HepG2 (cell line): ENCODE data around the gene PGS1. TPM values are rescaled to one million over a fixed set of nuclear protein-coding genes. Genes with fewer than 3 reads are reported as not detected.

ENCODE experiments used
- AHR ChIP-seq: IDR thresholded peaks from 2 replicates; pipeline ENCODE4 v1.6.1; 2018; ENCODE audit warnings: missing genetic modification reagents, missing compliant biosample characterization
- FOXA3 ChIP-seq: IDR thresholded peaks from 2 replicates; pipeline ENCODE4 v1.6.1; 2016; ENCODE audit warnings: missing genetic modification reagents, missing compliant biosample characterization
- KDM6A ChIP-seq: IDR thresholded peaks from 2 replicates; pipeline ENCODE4 v1.6.1; 2016; ENCODE audit warnings: low read depth
- MIER3 ChIP-seq: IDR thresholded peaks from 2 replicates; pipeline ENCODE4 v1.6.1; 2016; ENCODE audit warnings: missing compliant biosample characterization, borderline replicate concordance
- NFE2 ChIP-seq: sonication (generic); formaldehyde crosslinking; IDR thresholded peaks from 2 replicates; pipeline ENCODE4 v1.4.0; 2020; ENCODE audit warnings: missing genetic modification reagents
- NR2F1 ChIP-seq, 2 experiments: fragments of 450-650 bp in 1 of 2; formaldehyde crosslinking in 1 of 2; IDR thresholded peaks; 2 replicates each; pipeline versions ENCODE4 v1.5.0 to v1.6.1; 2016 to 2020; ENCODE audit warnings: mild to moderate bottlenecking in 1 of 2, missing compliant biosample characterization in 1 of 2, missing genetic modification reagents in 1 of 2, moderate library complexity in 1 of 2
- SP1 ChIP-seq, 2 experiments: fragments of 450-650 bp in 1 of 2; sonication (generic) in 1 of 2; formaldehyde crosslinking in 1 of 2; IDR thresholded peaks; 2 replicates each; pipeline versions ENCODE4 v1.4.0 to v1.6.1; 2016 to 2020; ENCODE audit warnings: missing genetic modification reagents in 1 of 2
- ZBTB20 ChIP-seq: sonication (generic); formaldehyde crosslinking; IDR thresholded peaks from 2 replicates; pipeline ENCODE4 v1.8.1; 2023; ENCODE audit warnings: missing genetic modification reagents, low read depth, mild to moderate bottlenecking, borderline replicate concordance
- ZKSCAN8 ChIP-seq: IDR thresholded peaks from 2 replicates; pipeline ENCODE4 v1.6.1; 2016; ENCODE audit warnings: borderline replicate concordance, missing genetic modification reagents, missing compliant biosample characterization
- ZNF234 ChIP-seq: sonication (generic); formaldehyde crosslinking; conservative IDR thresholded peaks from 2 replicates; pipeline ENCODE4 v1.5.1; 2020; ENCODE audit warnings: mild to moderate bottlenecking, missing genetic modification reagents
- ZNF264 ChIP-seq: sonication (generic); formaldehyde crosslinking; IDR thresholded peaks from 2 replicates; pipeline ENCODE4 v1.4.0; 2020; ENCODE audit warnings: missing genetic modification reagents
- ZNF468 ChIP-seq: sonication (generic); formaldehyde crosslinking; IDR thresholded peaks from 2 replicates; pipeline ENCODE4 v1.8.0; 2022; ENCODE audit warnings: mild to moderate bottlenecking, moderate library complexity, missing genetic modification reagents
- ZNF7 ChIP-seq: IDR thresholded peaks from 2 replicates; pipeline ENCODE4 v1.6.1; 2016; ENCODE audit warnings: missing biosample characterization, missing genetic modification reagents
- ZNF737 ChIP-seq: sonication (generic); formaldehyde crosslinking; IDR thresholded peaks from 2 replicates; pipeline ENCODE4 v1.5.0; 2020; ENCODE audit warnings: missing genetic modification reagents, mild to moderate bottlenecking, borderline replicate concordance
- ZNF776 ChIP-seq: sonication (generic); formaldehyde crosslinking; IDR thresholded peaks from 2 replicates; pipeline ENCODE4 v1.4.0; 2020; ENCODE audit warnings: mild to moderate bottlenecking, missing genetic modification reagents
- ZSCAN30 ChIP-seq: sonication (generic); formaldehyde crosslinking; IDR thresholded peaks from 2 replicates; pipeline ENCODE4 v1.5.0; 2020; ENCODE audit warnings: mild to moderate bottlenecking, missing genetic modification reagents
- polyA plus RNA-seq, 8 experiments: library from polyadenylated mRNA; depleted of rRNA in 3 of 8; stranded (reverse) in 7 of 8; unstranded in 1 of 8; fragments of >200 nt; fragmentation: Illumina TruSeq in 4 of 8; extraction: Trizol in 4 of 8; gene quantifications; 2 replicates each; pipeline versions ENCODE4 v1.2.1 to v1.2.3, GENCODE V29; 2011 to 2016; ENCODE audit warnings: low read depth in 4 of 8, missing spikeins in 1 of 8, mixed read lengths in 1 of 8; ENCODE audit not compliant: insufficient read depth in 1 of 8
- total RNA-seq, 5 experiments: library from RNA; depleted of rRNA; stranded (reverse); fragments of >200 nt; fragmentation: Illumina TruSeq; extraction: Trizol; gene quantifications; 2 replicates each; pipeline ENCODE4 v1.2.3, GENCODE V29; 2016; ENCODE audit warnings: low read depth in 1 of 5
- TF ChIP-seq, protein P1 (sequence below): sonication (generic); formaldehyde crosslinking; IDR thresholded peaks from 2 replicates; pipeline ENCODE4 v1.4.0; 2020; ENCODE audit warnings: missing genetic modification reagents
- TF ChIP-seq, protein P2 (sequence below): sonication (generic); formaldehyde crosslinking; IDR thresholded peaks from 2 replicates; pipeline ENCODE4 v1.5.0; 2020; ENCODE audit warnings: missing genetic modification reagents
- TF ChIP-seq, protein P3 (sequence below): sonication (generic); formaldehyde crosslinking; IDR thresholded peaks from 2 replicates; pipeline ENCODE4 v1.5.0; 2020; ENCODE audit warnings: missing genetic modification reagents
- TF ChIP-seq, protein P4 (sequence below): sonication (generic); formaldehyde crosslinking; IDR thresholded peaks from 2 replicates; pipeline ENCODE4 v1.5.1; 2020; ENCODE audit warnings: mild to moderate bottlenecking, missing genetic modification reagents, borderline replicate concordance

The PGS1 gene
- total and polyA plus RNA-seq, 2 of the 13 experiments (the other 11 are each of a cell fraction or from before 2014, with no cell fraction given): 25.9 to 31.5 TPM

DNA sequence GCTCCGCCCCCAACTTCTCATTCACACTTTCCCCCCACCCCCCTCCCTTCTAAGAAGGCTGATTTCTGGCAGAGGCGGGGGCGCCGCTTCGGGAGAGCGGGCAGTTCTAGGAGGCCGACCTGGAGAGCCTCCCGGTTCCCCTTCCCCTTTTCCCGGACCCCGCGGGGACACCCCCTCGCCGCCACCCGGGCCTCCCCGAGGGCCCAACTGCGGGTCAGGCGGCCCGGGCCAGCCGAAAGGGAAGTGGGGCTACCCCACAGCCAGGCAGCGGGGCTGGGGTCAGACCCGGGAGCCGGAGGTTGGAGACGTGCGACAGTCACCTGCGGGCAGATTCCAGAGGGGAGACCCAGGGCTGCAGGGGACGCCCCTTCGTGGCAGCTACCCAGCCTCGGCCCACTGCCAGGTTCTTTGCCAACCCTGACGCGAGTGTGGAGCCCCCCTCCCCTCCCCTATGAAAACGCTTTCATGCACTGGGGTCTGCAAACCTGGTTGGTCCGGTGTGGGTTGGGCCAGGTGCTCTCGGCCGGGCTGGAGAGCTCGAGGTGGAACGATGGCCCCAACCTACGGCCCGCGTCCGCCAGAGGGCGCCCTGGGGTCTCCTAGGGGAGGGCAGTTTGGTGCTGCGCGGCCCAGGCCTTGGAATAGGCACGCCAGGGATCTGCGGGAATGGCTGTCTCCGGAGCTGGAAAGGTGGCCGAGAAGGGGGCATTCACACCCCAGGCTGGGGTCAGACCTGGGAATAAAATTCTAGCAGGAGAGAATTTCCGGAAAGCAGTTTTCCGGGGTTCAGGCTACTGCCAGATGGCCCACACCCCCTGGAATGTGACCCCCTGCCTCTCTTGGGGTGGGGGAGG lies 17.9 kb upstream of the PGS1 start (continued):
- TF ChIP-seq, protein P1, sequence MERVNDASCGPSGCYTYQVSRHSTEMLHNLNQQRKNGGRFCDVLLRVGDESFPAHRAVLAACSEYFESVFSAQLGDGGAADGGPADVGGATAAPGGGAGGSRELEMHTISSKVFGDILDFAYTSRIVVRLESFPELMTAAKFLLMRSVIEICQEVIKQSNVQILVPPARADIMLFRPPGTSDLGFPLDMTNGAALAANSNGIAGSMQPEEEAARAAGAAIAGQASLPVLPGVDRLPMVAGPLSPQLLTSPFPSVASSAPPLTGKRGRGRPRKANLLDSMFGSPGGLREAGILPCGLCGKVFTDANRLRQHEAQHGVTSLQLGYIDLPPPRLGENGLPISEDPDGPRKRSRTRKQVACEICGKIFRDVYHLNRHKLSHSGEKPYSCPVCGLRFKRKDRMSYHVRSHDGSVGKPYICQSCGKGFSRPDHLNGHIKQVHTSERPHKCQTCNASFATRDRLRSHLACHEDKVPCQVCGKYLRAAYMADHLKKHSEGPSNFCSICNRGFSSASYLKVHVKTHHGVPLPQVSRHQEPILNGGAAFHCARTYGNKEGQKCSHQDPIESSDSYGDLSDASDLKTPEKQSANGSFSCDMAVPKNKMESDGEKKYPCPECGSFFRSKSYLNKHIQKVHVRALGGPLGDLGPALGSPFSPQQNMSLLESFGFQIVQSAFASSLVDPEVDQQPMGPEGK (CRISPR knock-in tag): peak; percentile 89
- no peak for TF ChIP-seq ZNF737
- no peak for TF ChIP-seq ZNF264
- 0 out of 2 replicates have a peak, but pooled peaks have one; percentile 56 for TF ChIP-seq ZKSCAN8 (CRISPR knock-in tag)
- no peak for TF ChIP-seq ZNF234 (CRISPR knock-in tag)
- TF ChIP-seq, protein P2, sequence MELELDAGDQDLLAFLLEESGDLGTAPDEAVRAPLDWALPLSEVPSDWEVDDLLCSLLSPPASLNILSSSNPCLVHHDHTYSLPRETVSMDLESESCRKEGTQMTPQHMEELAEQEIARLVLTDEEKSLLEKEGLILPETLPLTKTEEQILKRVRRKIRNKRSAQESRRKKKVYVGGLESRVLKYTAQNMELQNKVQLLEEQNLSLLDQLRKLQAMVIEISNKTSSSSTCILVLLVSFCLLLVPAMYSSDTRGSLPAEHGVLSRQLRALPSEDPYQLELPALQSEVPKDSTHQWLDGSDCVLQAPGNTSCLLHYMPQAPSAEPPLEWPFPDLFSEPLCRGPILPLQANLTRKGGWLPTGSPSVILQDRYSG (CRISPR knock-in tag): no peak
- no peak for TF ChIP-seq NFE2 (CRISPR knock-in tag)
- no peak for TF ChIP-seq ZNF7 (CRISPR knock-in tag)
- no peak; the same call in 1 of the 2 replicates for TF ChIP-seq ZBTB20
- no peak for TF ChIP-seq ZNF776 (CRISPR knock-in tag)
- peak; percentile 52 for TF ChIP-seq FOXA3
- no peak for TF ChIP-seq NR2F1 (CRISPR knock-in tag; IDR thresholded peaks at IDR 0.05)
- peak; percentile 53; the same call in 1 of the 2 replicates for TF ChIP-seq AHR
- TF ChIP-seq SP1 (IDR thresholded peaks at IDR 0.05): no peak
- peak; percentile 38; the same call in 1 of the 2 replicates for TF ChIP-seq SP1 (CRISPR knock-in tag; IDR thresholded peaks at IDR 0.05)
- TF ChIP-seq ZSCAN30 (CRISPR knock-in tag): no peak; the same call in 1 of the 2 replicates
- TF ChIP-seq ZNF468 (CRISPR knock-in tag): no peak
- TF ChIP-seq MIER3 (CRISPR knock-in tag): 0 out of 2 replicates have a peak, but pooled peaks have one; percentile 31
- TF ChIP-seq KDM6A (CRISPR knock-in tag): no peak
- TF ChIP-seq, protein P3, sequence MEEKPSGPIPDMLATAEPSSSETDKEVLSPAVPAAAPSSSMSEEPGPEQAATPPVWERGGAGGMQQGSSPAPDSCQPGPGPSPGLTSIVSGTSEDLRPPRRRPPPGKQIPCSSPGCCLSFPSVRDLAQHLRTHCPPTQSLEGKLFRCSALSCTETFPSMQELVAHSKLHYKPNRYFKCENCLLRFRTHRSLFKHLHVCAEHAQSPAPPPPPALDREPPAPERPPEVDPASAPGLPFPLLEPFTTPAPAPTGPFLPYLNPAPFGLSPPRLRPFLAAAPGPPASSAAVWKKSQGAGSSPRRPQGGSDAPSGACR (CRISPR knock-in tag): 0 out of 2 replicates have a peak, but pooled peaks have one; percentile 57
- TF ChIP-seq, protein P4, sequence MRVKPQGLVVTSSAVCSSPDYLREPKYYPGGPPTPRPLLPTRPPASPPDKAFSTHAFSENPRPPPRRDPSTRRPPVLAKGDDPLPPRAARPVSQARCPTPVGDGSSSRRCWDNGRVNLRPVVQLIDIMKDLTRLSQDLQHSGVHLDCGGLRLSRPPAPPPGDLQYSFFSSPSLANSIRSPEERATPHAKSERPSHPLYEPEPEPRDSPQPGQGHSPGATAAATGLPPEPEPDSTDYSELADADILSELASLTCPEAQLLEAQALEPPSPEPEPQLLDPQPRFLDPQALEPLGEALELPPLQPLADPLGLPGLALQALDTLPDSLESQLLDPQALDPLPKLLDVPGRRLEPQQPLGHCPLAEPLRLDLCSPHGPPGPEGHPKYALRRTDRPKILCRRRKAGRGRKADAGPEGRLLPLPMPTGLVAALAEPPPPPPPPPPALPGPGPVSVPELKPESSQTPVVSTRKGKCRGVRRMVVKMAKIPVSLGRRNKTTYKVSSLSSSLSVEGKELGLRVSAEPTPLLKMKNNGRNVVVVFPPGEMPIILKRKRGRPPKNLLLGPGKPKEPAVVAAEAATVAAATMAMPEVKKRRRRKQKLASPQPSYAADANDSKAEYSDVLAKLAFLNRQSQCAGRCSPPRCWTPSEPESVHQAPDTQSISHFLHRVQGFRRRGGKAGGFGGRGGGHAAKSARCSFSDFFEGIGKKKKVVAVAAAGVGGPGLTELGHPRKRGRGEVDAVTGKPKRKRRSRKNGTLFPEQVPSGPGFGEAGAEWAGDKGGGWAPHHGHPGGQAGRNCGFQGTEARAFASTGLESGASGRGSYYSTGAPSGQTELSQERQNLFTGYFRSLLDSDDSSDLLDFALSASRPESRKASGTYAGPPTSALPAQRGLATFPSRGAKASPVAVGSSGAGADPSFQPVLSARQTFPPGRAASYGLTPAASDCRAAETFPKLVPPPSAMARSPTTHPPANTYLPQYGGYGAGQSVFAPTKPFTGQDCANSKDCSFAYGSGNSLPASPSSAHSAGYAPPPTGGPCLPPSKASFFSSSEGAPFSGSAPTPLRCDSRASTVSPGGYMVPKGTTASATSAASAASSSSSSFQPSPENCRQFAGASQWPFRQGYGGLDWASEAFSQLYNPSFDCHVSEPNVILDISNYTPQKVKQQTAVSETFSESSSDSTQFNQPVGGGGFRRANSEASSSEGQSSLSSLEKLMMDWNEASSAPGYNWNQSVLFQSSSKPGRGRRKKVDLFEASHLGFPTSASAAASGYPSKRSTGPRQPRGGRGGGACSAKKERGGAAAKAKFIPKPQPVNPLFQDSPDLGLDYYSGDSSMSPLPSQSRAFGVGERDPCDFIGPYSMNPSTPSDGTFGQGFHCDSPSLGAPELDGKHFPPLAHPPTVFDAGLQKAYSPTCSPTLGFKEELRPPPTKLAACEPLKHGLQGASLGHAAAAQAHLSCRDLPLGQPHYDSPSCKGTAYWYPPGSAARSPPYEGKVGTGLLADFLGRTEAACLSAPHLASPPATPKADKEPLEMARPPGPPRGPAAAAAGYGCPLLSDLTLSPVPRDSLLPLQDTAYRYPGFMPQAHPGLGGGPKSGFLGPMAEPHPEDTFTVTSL (CRISPR knock-in tag): no peak
